ENCODE data around the gene MAP3K12. TPM values are rescaled to one million over a fixed set of nuclear protein-coding genes. Genes with fewer than 3 reads are reported as not detected.

The MAP3K12 gene
- total and polyA plus RNA-seq, 2 donors (not counting 1 experiment from before 2014, with no cell fraction given): 31.6 to 40.8 TPM

DNA sequence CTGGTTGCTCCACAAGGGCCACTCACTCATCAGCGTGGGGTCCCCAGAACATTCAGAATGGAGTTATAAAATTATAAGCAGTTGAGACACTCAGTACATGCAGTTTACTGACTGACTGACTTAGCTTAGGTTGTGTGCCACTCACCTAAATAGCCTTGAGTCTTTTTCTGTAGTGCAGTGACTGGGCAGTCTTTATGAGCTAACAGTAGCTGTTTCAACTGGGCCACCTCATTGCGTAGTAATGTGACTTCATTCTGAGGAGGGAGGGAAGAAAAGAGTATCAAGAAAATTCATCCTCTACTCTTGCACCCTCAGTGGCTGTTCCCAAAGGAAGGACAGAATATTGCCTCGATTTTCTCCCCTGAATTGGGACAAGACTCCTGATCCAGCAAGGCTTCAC, 23.9 kb upstream of the MAP3K12 start:
- no peak overlapping the region for H3K4me3 ChIP-seq (replicated peaks in 1 of 4; ENCODE audit: control extremely low read depth in 1 of 4, insufficient read depth in 1 of 4, low read depth in 3 of 4, low read length in 4 of 4)
- TF ChIP-seq, protein P1, sequence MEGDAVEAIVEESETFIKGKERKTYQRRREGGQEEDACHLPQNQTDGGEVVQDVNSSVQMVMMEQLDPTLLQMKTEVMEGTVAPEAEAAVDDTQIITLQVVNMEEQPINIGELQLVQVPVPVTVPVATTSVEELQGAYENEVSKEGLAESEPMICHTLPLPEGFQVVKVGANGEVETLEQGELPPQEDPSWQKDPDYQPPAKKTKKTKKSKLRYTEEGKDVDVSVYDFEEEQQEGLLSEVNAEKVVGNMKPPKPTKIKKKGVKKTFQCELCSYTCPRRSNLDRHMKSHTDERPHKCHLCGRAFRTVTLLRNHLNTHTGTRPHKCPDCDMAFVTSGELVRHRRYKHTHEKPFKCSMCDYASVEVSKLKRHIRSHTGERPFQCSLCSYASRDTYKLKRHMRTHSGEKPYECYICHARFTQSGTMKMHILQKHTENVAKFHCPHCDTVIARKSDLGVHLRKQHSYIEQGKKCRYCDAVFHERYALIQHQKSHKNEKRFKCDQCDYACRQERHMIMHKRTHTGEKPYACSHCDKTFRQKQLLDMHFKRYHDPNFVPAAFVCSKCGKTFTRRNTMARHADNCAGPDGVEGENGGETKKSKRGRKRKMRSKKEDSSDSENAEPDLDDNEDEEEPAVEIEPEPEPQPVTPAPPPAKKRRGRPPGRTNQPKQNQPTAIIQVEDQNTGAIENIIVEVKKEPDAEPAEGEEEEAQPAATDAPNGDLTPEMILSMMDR (conservative IDR thresholded peaks at IDR 0.05 in 1 of 2, IDR thresholded peaks at IDR 0.05 in 1 of 2; ENCODE audit: low read depth in 1 of 2, low read length in 2 of 2): no peak
- no peak for TF ChIP-seq EZH2 (IDR thresholded peaks at IDR 0.05; ENCODE audit: low read length, missing control alignments)
- H3K79me2 ChIP-seq (ENCODE audit: control insufficient read depth, insufficient read depth, low read length): no peaks in the 10 kb centered on the region
- H3K9ac ChIP-seq (ENCODE audit: insufficient read depth, low read length): no peak overlapping the region
- H3K36me3 ChIP-seq (ENCODE audit: control insufficient read depth, insufficient read depth, low read length): peaks cover 7% of the 10 kb centered on the region
- no peak overlapping the region for H3K27ac ChIP-seq (ENCODE audit: insufficient read depth, low read length)
- no peaks in the 10 kb centered on the region for H3K9me3 ChIP-seq (ENCODE audit: control insufficient read depth, insufficient read depth, low read depth, low read length)
- DNase-seq (ENCODE audit: low read depth in 2 of 2): no peak
- H3K4me2 ChIP-seq (ENCODE audit: extremely low read depth, insufficient read depth, low read length): no peak overlapping the region
- H2AFZ ChIP-seq (ENCODE audit: low read length): no peak overlapping the region
- no peaks in the 10 kb centered on the region for H3K27me3 ChIP-seq (ENCODE audit: control insufficient read depth, insufficient read depth, low read length)
- H3K4me1 ChIP-seq (ENCODE audit: control insufficient read depth, extremely low read depth, insufficient read depth, low read length): no peaks in the 10 kb centered on the region
- no peaks in the 10 kb centered on the region for H4K20me1 ChIP-seq (ENCODE audit: control insufficient read depth, extremely low read depth, insufficient read depth, low read length)

DNA sequence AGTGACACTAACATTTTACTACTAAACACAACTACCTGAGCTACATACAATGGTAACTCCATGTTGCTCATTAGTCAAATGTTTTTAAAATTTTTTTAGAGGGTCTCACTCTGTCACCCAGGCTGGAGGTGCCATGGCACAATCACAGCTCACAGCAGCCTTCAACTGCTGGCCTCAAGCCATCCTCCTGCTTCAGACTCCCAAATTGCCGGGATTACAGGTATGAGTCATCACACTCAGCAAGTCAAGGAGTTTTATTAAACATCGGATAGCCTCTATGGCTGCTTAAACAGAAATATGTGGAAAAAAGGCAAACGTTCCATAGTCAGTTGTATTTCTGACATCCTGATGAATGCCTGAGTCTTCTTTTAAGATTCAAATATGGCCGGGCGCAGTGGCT, 19.1 kb upstream of the MAP3K12 start:
- Histone ChIP-seq H3K4me1 (ENCODE audit: control insufficient read depth, extremely low read depth, insufficient read depth, low read length) (no peaks in the 10 kb centered on the region), H3K79me2 (ENCODE audit: control insufficient read depth, insufficient read depth, low read length) (no peaks in the 10 kb centered on the region), H3K4me2 (ENCODE audit: extremely low read depth, insufficient read depth, low read length) (no peak overlapping the region), H3K9me3 (ENCODE audit: control insufficient read depth, insufficient read depth, low read depth, low read length) (no peaks in the 10 kb centered on the region), H3K27ac (ENCODE audit: insufficient read depth, low read length) (no peak overlapping the region), H4K20me1 (ENCODE audit: control insufficient read depth, extremely low read depth, insufficient read depth, low read length) (no peaks in the 10 kb centered on the region), H3K36me3 (ENCODE audit: control insufficient read depth, insufficient read depth, low read length) (peaks cover 17% of the 10 kb centered on the region), H3K27me3 (ENCODE audit: control insufficient read depth, insufficient read depth, low read length) (no peaks in the 10 kb centered on the region), H3K9ac (ENCODE audit: insufficient read depth, low read length) (no peak overlapping the region), H3K4me3 (replicated peaks in 1 of 4; ENCODE audit: control extremely low read depth in 1 of 4, insufficient read depth in 1 of 4, low read depth in 3 of 4, low read length in 4 of 4) (no peak overlapping the region), H2AFZ (ENCODE audit: low read length) (no peak overlapping the region)
- peak; percentile 36 to 40 for DNase-seq (ENCODE audit: low read depth in 2 of 2)
- TF ChIP-seq, protein P1 (conservative IDR thresholded peaks at IDR 0.05 in 1 of 2, IDR thresholded peaks at IDR 0.05 in 1 of 2; ENCODE audit: low read depth in 1 of 2, low read length in 2 of 2): no peak
- no peak for TF ChIP-seq EZH2 (IDR thresholded peaks at IDR 0.05; ENCODE audit: low read length, missing control alignments)

DNA sequence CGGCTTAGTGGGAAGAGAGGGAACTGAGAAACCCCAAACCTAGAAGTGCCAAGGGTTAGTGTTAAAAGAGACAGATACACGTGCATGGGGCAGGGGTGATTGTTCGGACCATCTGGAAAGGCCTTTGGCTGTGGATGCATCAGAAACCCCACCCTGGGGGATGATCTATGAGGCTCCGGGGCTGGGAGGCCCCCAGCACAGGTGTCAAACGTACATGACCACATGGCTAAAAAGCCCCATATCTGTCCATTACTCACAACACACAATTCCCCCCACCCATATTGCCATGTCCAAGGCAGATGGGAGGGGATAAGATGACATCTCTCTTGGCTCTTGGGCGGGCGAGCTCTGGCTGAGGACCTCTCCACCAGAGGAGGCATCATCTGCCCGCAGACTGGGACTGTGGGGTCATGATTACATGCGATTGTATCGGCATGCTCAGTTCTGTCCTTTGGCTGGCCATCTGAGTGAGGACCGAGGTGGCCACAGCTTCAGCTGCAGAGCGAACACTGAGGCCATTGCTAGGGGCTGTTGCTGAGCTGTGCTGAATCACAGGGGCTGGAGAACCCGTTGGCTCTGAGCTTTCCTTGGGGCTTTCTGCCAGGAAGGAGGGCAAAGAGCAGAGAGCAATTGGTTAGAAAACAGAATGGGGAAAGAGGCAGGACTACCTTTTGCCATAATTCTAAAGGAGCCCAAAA, 17.6 kb upstream of the MAP3K12 start:
- Histone ChIP-seq H3K4me3 (replicated peaks in 1 of 4; ENCODE audit: control extremely low read depth in 1 of 4, insufficient read depth in 1 of 4, low read depth in 3 of 4, low read length in 4 of 4) (no peak overlapping the region), H3K4me1 (ENCODE audit: control insufficient read depth, extremely low read depth, insufficient read depth, low read length) (no peaks in the 10 kb centered on the region), H3K36me3 (ENCODE audit: control insufficient read depth, insufficient read depth, low read length) (peaks cover 18% of the 10 kb centered on the region), H4K20me1 (ENCODE audit: control insufficient read depth, extremely low read depth, insufficient read depth, low read length) (no peaks in the 10 kb centered on the region), H3K27me3 (ENCODE audit: control insufficient read depth, insufficient read depth, low read length) (no peaks in the 10 kb centered on the region), H3K27ac (ENCODE audit: insufficient read depth, low read length) (no peak overlapping the region), H3K9me3 (ENCODE audit: control insufficient read depth, insufficient read depth, low read depth, low read length) (no peaks in the 10 kb centered on the region), H3K79me2 (ENCODE audit: control insufficient read depth, insufficient read depth, low read length) (no peaks in the 10 kb centered on the region), H2AFZ (ENCODE audit: low read length) (no peak overlapping the region), H3K4me2 (ENCODE audit: extremely low read depth, insufficient read depth, low read length) (no peak overlapping the region), H3K9ac (ENCODE audit: insufficient read depth, low read length) (no peak overlapping the region)
- DNase-seq (ENCODE audit: low read depth in 2 of 2): no peak
- TF ChIP-seq, protein P1 (conservative IDR thresholded peaks at IDR 0.05 in 1 of 2, IDR thresholded peaks at IDR 0.05 in 1 of 2; ENCODE audit: low read depth in 1 of 2, low read length in 2 of 2): no peak

Measured in fibroblast of lung (primary cell).